ENCODE measurements around the gene NPY5R. TPM values are rescaled to one million over a fixed set of nuclear protein-coding genes. Genes with fewer than 3 reads are reported as not detected.

NPY5R gene
- not detected for total RNA-seq

GRCh38 chr4:163343604-163344146 lies at the start of gene NPY5R:
NPY5R (plus strand) TSS chr4:163343892; CDS start chr4:163350274, 6,382 bp downstream.
- no peak for ATAC-seq
- DNase-seq: no peak
- Mint-ChIP-seq H3K4me3 (no peak within 1 kb of the TSS), H3K9me3 (ENCODE audit: insufficient read depth) (no peaks in the 10 kb centered on the region), H3K27ac (no peak within 1 kb of the TSS), H3K4me1 (ENCODE audit: low read depth) (no peaks in the 10 kb centered on the region), H3K36me3 (ENCODE audit: low read depth) (no peaks in the 10 kb centered on the region), H3K27me3 (ENCODE audit: low read depth) (peaks cover 33% of the 10 kb centered on the region)
- POLR2A ChIA-PET: no interaction called here
- CTCF ChIA-PET: no interaction called here

- no peaks in the 10 kb centered on the region for H3K9me3 Mint-ChIP-seq (ENCODE audit: insufficient read depth)
- ChIA-PET CTCF (no interaction called here), POLR2A (no interaction called here)
- no peaks in the 10 kb centered on the region for H3K36me3 Mint-ChIP-seq (ENCODE audit: low read depth)
- ATAC-seq: no peak
- no peaks in the 10 kb centered on the region for H3K27me3 Mint-ChIP-seq (ENCODE audit: low read depth)
- no peak for DNase-seq
- no peaks in the 10 kb centered on the region for H3K4me1 Mint-ChIP-seq (ENCODE audit: low read depth)
- H3K27ac Mint-ChIP-seq: no peak overlapping the region
- H3K4me3 Mint-ChIP-seq: no peak overlapping the region
These were observed 48.6 kb upstream of the NPY5R start for GRCh38 chr4:163295138-163295537.

- CTCF ChIA-PET: no interaction called here
- POLR2A ChIA-PET: no interaction called here
- ATAC-seq (no peak), DNase-seq (no peak)
- Mint-ChIP-seq H3K36me3 (ENCODE audit: low read depth) (no peaks in the 10 kb centered on the region), H3K4me1 (ENCODE audit: low read depth) (no peaks in the 10 kb centered on the region), H3K27me3 (ENCODE audit: low read depth) (no peaks in the 10 kb centered on the region), H3K9me3 (ENCODE audit: insufficient read depth) (no peaks in the 10 kb centered on the region), H3K27ac (no peak overlapping the region), H3K4me3 (no peak overlapping the region)
These were observed 43.2 kb upstream of the NPY5R start for GRCh38 chr4:163300445-163300844.

- CTCF ChIA-PET: no interaction called here
- Mint-ChIP-seq H3K27me3 (ENCODE audit: low read depth) (no peaks in the 10 kb centered on the region), H3K4me1 (ENCODE audit: low read depth) (no peaks in the 10 kb centered on the region), H3K4me3 (no peak overlapping the region), H3K9me3 (ENCODE audit: insufficient read depth) (no peaks in the 10 kb centered on the region), H3K36me3 (ENCODE audit: low read depth) (no peaks in the 10 kb centered on the region), H3K27ac (no peak overlapping the region)
- ATAC-seq: no peak
- POLR2A ChIA-PET: no interaction called here
- no peak for DNase-seq
These were observed 40.6 kb upstream of the NPY5R start for GRCh38 chr4:163303069-163303468.

GRCh38 chr4:163309466-163309865 lies 34.2 kb upstream of the NPY5R start:
- no peaks in the 10 kb centered on the region for H3K36me3 Mint-ChIP-seq (ENCODE audit: low read depth)
- no peak overlapping the region for H3K4me3 Mint-ChIP-seq
- DNase-seq: no peak
- H3K4me1 Mint-ChIP-seq (ENCODE audit: low read depth): no peaks in the 10 kb centered on the region
- ATAC-seq: no peak
- POLR2A ChIA-PET: no interaction called here
- no peak overlapping the region for H3K27ac Mint-ChIP-seq
- no peaks in the 10 kb centered on the region for H3K9me3 Mint-ChIP-seq (ENCODE audit: insufficient read depth)
- H3K27me3 Mint-ChIP-seq (ENCODE audit: low read depth): no peaks in the 10 kb centered on the region
- CTCF ChIA-PET: no interaction called here

GRCh38 chr4:163317110-163317509 lies 26.6 kb upstream of the NPY5R start:
- DNase-seq: no peak
- ATAC-seq: no peak
- ChIA-PET POLR2A (no interaction called here), CTCF (no interaction called here)
- Mint-ChIP-seq H3K27ac (no peak overlapping the region), H3K4me1 (ENCODE audit: low read depth) (no peaks in the 10 kb centered on the region), H3K36me3 (ENCODE audit: low read depth) (no peaks in the 10 kb centered on the region), H3K4me3 (no peak overlapping the region), H3K9me3 (ENCODE audit: insufficient read depth) (peaks cover 6% of the 10 kb centered on the region), H3K27me3 (ENCODE audit: low read depth) (no peaks in the 10 kb centered on the region)

GRCh38 chr4:163330916-163331628 lies 12.6 kb upstream of the NPY5R start:
- Mint-ChIP-seq H3K27me3 (ENCODE audit: low read depth) (peaks cover 40% of the 10 kb centered on the region), H3K4me1 (ENCODE audit: low read depth) (peaks cover 11% of the 10 kb centered on the region), H3K4me3 (no peak overlapping the region), H3K27ac (no peak overlapping the region), H3K9me3 (ENCODE audit: insufficient read depth) (no peaks in the 10 kb centered on the region), H3K36me3 (ENCODE audit: low read depth) (no peaks in the 10 kb centered on the region)
- ChIA-PET POLR2A (interaction anchor here (0.6 kb wide), 1 partner anchor 165 kb away, joined by 3 read pairs; no protein-coding TSS in a partner anchor), CTCF (interaction anchor here (0.7 to 2.2 kb wide), 4 partner anchors 12 to 224 kb away, joined by 3 to 7 read pairs (median 4); no protein-coding TSS in a partner anchor)
- DNase-seq (no peak), ATAC-seq (no peak)

- Mint-ChIP-seq H3K4me1 (ENCODE audit: low read depth) (peaks cover 11% of the 10 kb centered on the region), H3K27me3 (ENCODE audit: low read depth) (peaks cover 40% of the 10 kb centered on the region), H3K36me3 (ENCODE audit: low read depth) (no peaks in the 10 kb centered on the region), H3K4me3 (peak overlapping the region; percentile 50), H3K9me3 (ENCODE audit: insufficient read depth) (no peaks in the 10 kb centered on the region), H3K27ac (no peak overlapping the region)
- ATAC-seq (no peak), DNase-seq (no peak)
- POLR2A ChIA-PET: no interaction called here
- CTCF ChIA-PET: interaction anchor here (0.7 to 2.2 kb wide), 7 partner anchors 11 to 285 kb away, joined by 3 to 8 read pairs (median 4); no protein-coding TSS in a partner anchor
These were observed 11.9 kb upstream of the NPY5R start for GRCh38 chr4:163331629-163332376.

- H3K36me3 Mint-ChIP-seq (ENCODE audit: low read depth): no peaks in the 10 kb centered on the region
- peaks cover 40% of the 10 kb centered on the region for H3K27me3 Mint-ChIP-seq (ENCODE audit: low read depth)
- peaks cover 11% of the 10 kb centered on the region for H3K4me1 Mint-ChIP-seq (ENCODE audit: low read depth)
- ATAC-seq (peak; percentile 63), DNase-seq (peak; percentile 44)
- ChIA-PET CTCF (interaction anchor here (0.8 to 2.2 kb wide), 8 partner anchors 9 to 286 kb away, joined by 3 to 8 read pairs (median 4); no protein-coding TSS in a partner anchor), POLR2A (no interaction called here)
- H3K27ac Mint-ChIP-seq: no peak within 1 kb of the TSS
- no peaks in the 10 kb centered on the region for H3K9me3 Mint-ChIP-seq (ENCODE audit: insufficient read depth)
- H3K4me3 Mint-ChIP-seq: peak within 1 kb of the TSS; percentile 50
These were observed 10.9 kb upstream of the NPY5R start, which contains the start of gene NPY1R for GRCh38 chr4:163332526-163333406. NPY1R (minus strand) TSS chr4:163332596; CDS start chr4:163326554, 6,042 bp downstream.

GRCh38 chr4:163335384-163335783 lies 8.3 kb upstream of the NPY5R start:
- Mint-ChIP-seq H3K9me3 (ENCODE audit: insufficient read depth) (no peaks in the 10 kb centered on the region), H3K4me3 (no peak overlapping the region), H3K36me3 (ENCODE audit: low read depth) (no peaks in the 10 kb centered on the region), H3K4me1 (ENCODE audit: low read depth) (peaks cover 11% of the 10 kb centered on the region), H3K27me3 (ENCODE audit: low read depth) (peaks cover 40% of the 10 kb centered on the region), H3K27ac (no peak overlapping the region)
- ChIA-PET CTCF (no interaction called here), POLR2A (no interaction called here)
- DNase-seq (no peak), ATAC-seq (no peak)

- POLR2A ChIA-PET: no interaction called here
- CTCF ChIA-PET: no interaction called here
- Mint-ChIP-seq H3K4me3 (no peak overlapping the region), H3K36me3 (ENCODE audit: low read depth) (no peaks in the 10 kb centered on the region), H3K9me3 (ENCODE audit: insufficient read depth) (no peaks in the 10 kb centered on the region), H3K27me3 (ENCODE audit: low read depth) (peaks cover 30% of the 10 kb centered on the region), H3K4me1 (ENCODE audit: low read depth) (no peaks in the 10 kb centered on the region), H3K27ac (no peak overlapping the region)
- DNase-seq (no peak), ATAC-seq (no peak)
These were observed 744 bp downstream of the NPY5R start for GRCh38 chr4:163344147-163345125.

All from activated CD8-positive, alpha-beta T cell treated with anti-CD3 and anti-CD28 coated beads, Interleukin-2, amount 10 ng/mL, durations not matched to agents 7 days and 5 days (primary cell).